Activated CD4-positive, CD25-positive, alpha-beta regulatory T cell treated with anti-CD3 and anti-CD28 coated beads, Interleukin-2, amount 50 U/mL, for 72 hours (primary cell): ENCODE data around the gene SLITRK2.

Source experiments
- DNase-seq: peaks from one replicate; pipeline ENCODE4 v3.0.0; 2021

Gene SLITRK2

DNA sequence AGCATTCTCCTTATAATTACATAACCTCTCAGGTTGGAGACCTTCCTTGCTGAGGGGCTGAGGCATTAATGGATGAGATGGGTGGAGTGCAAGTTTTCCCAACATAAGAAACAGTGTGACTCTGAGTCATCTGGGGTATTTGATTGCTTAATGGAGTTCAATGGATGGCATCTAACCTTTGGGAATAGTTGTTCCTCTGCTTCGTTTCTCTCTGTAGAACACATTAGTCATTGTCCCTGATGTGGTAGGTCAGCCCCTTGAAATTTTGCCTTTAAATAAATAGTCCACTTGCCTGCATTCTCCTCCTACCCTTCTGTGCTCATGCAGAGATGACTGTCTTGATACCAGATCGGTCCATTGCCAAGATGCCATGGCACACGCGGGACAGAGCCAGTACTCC, 38.6 kb downstream of the SLITRK2 start:
- DNase-seq = no peak

DNA sequence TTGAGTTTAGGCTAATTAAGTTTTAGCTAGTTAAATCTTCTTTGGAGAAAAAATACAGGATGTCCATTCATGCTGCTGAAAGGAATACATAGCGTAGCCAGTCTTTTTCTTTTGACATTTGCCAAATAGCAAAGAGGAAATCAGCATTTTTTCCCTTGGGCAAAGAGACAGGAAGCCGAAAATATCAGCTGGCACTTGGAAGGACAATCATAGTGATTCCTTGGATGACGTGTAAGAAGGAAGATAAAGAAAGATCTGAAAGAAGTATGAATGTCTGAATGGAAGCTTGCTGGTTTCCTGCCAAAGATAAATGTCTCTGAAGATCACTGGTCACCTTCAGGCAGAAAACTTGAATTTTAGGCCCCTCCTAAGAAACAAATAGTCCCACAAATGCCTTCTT, 44.2 kb downstream of the SLITRK2 start:
- no peak for DNase-seq

DNA sequence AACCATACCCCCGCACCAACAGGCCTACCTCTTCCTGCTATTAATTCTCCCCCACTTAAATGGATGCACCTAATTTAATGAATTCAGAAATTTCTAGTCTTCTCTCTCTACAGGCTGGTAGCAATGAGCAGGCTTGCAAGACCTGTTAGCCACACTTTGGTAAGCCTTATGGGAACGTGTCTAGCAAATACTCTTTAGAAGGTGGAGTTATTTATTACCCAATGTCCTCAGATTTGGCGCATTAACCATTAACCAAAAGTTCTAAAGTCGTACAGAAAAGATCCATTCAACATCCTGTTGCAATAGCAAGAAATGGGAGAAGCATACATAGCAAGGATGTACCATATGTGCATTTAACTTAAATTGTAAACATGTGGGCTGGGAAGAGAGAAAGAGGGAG, 47.5 kb downstream of the SLITRK2 start:
- DNase-seq = no peak
